ENCODE results near the gene FPR2.
A peak's percentile ranks its signal among the peaks of the same experiment; 100 is the strongest.
"Not testable (repeated sequence)": the region's sequence is repeated elsewhere in the genome, so short reads cannot be mapped to it uniquely, and the experiment has no call there.

The FPR2 gene

GRCh38 chr19:51765086-51765485, 4.1 kb downstream of the FPR2 start:
- Histone ChIP-seq H3K4me1 (ENCODE audit: low read length) (peaks cover 13% of the 10 kb centered on the region), H3K4me3 (ENCODE audit: low read length) (no peak overlapping the region), H3K9ac (ENCODE audit: low read length) (no peak overlapping the region), H2AFZ (ENCODE audit: low read depth, low read length) (no peak overlapping the region), H3K79me2 (ENCODE audit: low read length) (no peaks in the 10 kb centered on the region), H3K9me3 (ENCODE audit: insufficient read depth, low read length) (no peaks in the 10 kb centered on the region), H3K4me2 (ENCODE audit: low read length) (no peak overlapping the region), H3K36me3 (replicated peaks; ENCODE audit: low read depth, low read length) (no peaks in the 10 kb centered on the region), H4K20me1 (ENCODE audit: insufficient read depth, low read length) (no peaks in the 10 kb centered on the region), H3K27me3 (ENCODE audit: low read depth, low read length) (peaks cover 19% of the 10 kb centered on the region), H3K27ac (ENCODE audit: low read length) (no peak overlapping the region)
- no peak for TF ChIP-seq EZH2phosphoT487 (IDR thresholded peaks at IDR 0.05; ENCODE audit: low read depth)
- TF ChIP-seq CTCF (IDR thresholded peaks at IDR 0.05; ENCODE audit: low read depth, low read length), result no peak

GRCh38 chr19:51766461-51766860, 5.5 kb downstream of the FPR2 start:
- Histone ChIP-seq H3K9me3 (ENCODE audit: insufficient read depth, low read length) (no peaks in the 10 kb centered on the region), H3K36me3 (replicated peaks; ENCODE audit: low read depth, low read length) (no peaks in the 10 kb centered on the region), H3K27me3 (ENCODE audit: low read depth, low read length) (peaks cover 17% of the 10 kb centered on the region; the same call in 1 of the 2 replicates), H2AFZ (ENCODE audit: low read depth, low read length) (no peak overlapping the region), H3K4me1 (ENCODE audit: low read length) (peaks cover 13% of the 10 kb centered on the region), H4K20me1 (ENCODE audit: insufficient read depth, low read length) (no peaks in the 10 kb centered on the region), H3K79me2 (ENCODE audit: low read length) (no peaks in the 10 kb centered on the region), H3K9ac (ENCODE audit: low read length) (no peak overlapping the region), H3K27ac (ENCODE audit: low read length) (no peak overlapping the region), H3K4me2 (ENCODE audit: low read length) (peak overlapping the region; percentile 0; the same call in 1 of the 2 replicates), H3K4me3 (ENCODE audit: low read length) (no peak overlapping the region)
- TF ChIP-seq EZH2phosphoT487 (IDR thresholded peaks at IDR 0.05; ENCODE audit: low read depth), result no peak
- TF ChIP-seq CTCF (IDR thresholded peaks at IDR 0.05; ENCODE audit: low read depth, low read length), result no peak

GRCh38 chr19:51771376-51772130, 10.6 kb downstream of the FPR2 start:
- TF ChIP-seq EZH2phosphoT487 (IDR thresholded peaks at IDR 0.05; ENCODE audit: low read depth) (no peak), CTCF (IDR thresholded peaks at IDR 0.05; ENCODE audit: low read depth, low read length) (no peak)
- peaks cover 34% of the 10 kb centered on the region; the same call in 1 of the 2 replicates for H3K27me3 ChIP-seq (ENCODE audit: low read depth, low read length)

GRCh38 chr19:51772977-51773376, 12.0 kb downstream of the FPR2 start:
- H2AFZ ChIP-seq (ENCODE audit: low read depth, low read length), result no peak overlapping the region
- H3K4me1 ChIP-seq (ENCODE audit: low read length), result peaks cover 7% of the 10 kb centered on the region
- H3K27ac ChIP-seq (ENCODE audit: low read length), result no peak overlapping the region
- no peaks in the 10 kb centered on the region for H3K9me3 ChIP-seq (ENCODE audit: insufficient read depth, low read length)
- H3K36me3 ChIP-seq (replicated peaks; ENCODE audit: low read depth, low read length), result no peaks in the 10 kb centered on the region
- H4K20me1 ChIP-seq (ENCODE audit: insufficient read depth, low read length), result no peaks in the 10 kb centered on the region
- H3K9ac ChIP-seq (ENCODE audit: low read length), result no peak overlapping the region
- H3K79me2 ChIP-seq (ENCODE audit: low read length), result no peaks in the 10 kb centered on the region
- TF ChIP-seq EZH2phosphoT487 (IDR thresholded peaks at IDR 0.05; ENCODE audit: low read depth) (no peak), CTCF (IDR thresholded peaks at IDR 0.05; ENCODE audit: low read depth, low read length) (no peak)
- H3K4me2 ChIP-seq (ENCODE audit: low read length), result no peak overlapping the region
- H3K27me3 ChIP-seq (ENCODE audit: low read depth, low read length), result peaks cover 34% of the 10 kb centered on the region; the same call in 1 of the 2 replicates
- no peak overlapping the region for H3K4me3 ChIP-seq (ENCODE audit: low read length)

More at GRCh38 chr19:51771376-51772130, 10.6 kb downstream of the FPR2 start:
- Histone ChIP-seq H3K4me1 (ENCODE audit: low read length) (no peaks in the 10 kb centered on the region), H3K79me2 (ENCODE audit: low read length) (no peaks in the 10 kb centered on the region), H4K20me1 (ENCODE audit: insufficient read depth, low read length) (no peaks in the 10 kb centered on the region), H3K4me2 (ENCODE audit: low read length) (no peak overlapping the region), H2AFZ (ENCODE audit: low read depth, low read length) (no peak overlapping the region), H3K9me3 (ENCODE audit: insufficient read depth, low read length) (no peaks in the 10 kb centered on the region), H3K9ac (ENCODE audit: low read length) (no peak overlapping the region), H3K27ac (ENCODE audit: low read length) (no peak overlapping the region), H3K36me3 (replicated peaks; ENCODE audit: low read depth, low read length) (no peaks in the 10 kb centered on the region), H3K4me3 (ENCODE audit: low read length) (no peak overlapping the region)

GRCh38 chr19:51776561-51776960, 15.6 kb downstream of the FPR2 start:
- not testable (repeated sequence) for H2AFZ ChIP-seq (ENCODE audit: low read depth, low read length); H3K9me3 ChIP-seq (ENCODE audit: insufficient read depth, low read length); H3K79me2 ChIP-seq (ENCODE audit: low read length); H3K9ac ChIP-seq (ENCODE audit: low read length); H3K36me3 ChIP-seq (replicated peaks; ENCODE audit: low read depth, low read length); H4K20me1 ChIP-seq (ENCODE audit: insufficient read depth, low read length); H3K4me2 ChIP-seq (ENCODE audit: low read length); H3K4me3 ChIP-seq (ENCODE audit: low read length); H3K27ac ChIP-seq (ENCODE audit: low read length)
- Histone ChIP-seq H3K4me1 (ENCODE audit: low read length) (peaks cover 35% of the 10 kb centered on the region), H3K27me3 (ENCODE audit: low read depth, low read length) (peaks cover 30% of the 10 kb centered on the region; the same call in 1 of the 2 replicates)
